ENCODE measurements around the gene CHAMP1. TPM values are rescaled to one million over a fixed set of nuclear protein-coding genes. Genes with fewer than 3 reads are reported as not detected.

The CHAMP1 gene
- total RNA-seq, 2 donors from 2014 or later: 34.6 to 36.1 TPM

- H3K9me3 ChIP-seq (ENCODE audit: control insufficient read depth, low read length): peaks cover 24% of the 10 kb centered on the region
- TF ChIP-seq CTCF (conservative IDR thresholded peaks at IDR 0.05): no peak
- no peaks in the 10 kb centered on the region for H3K27me3 Mint-ChIP-seq (ENCODE audit: insufficient read depth)
- H3K27ac Mint-ChIP-seq: no peak overlapping the region
- H3K36me3 Mint-ChIP-seq (ENCODE audit: low read depth): peaks cover 80% of the 10 kb centered on the region
- peaks cover 85% of the 10 kb centered on the region for H3K36me3 ChIP-seq (ENCODE audit: control insufficient read depth, insufficient read depth, low read length)
- peaks cover 2% of the 10 kb centered on the region for H3K4me1 ChIP-seq (ENCODE audit: control insufficient read depth, insufficient read depth, low read length)
- no peaks in the 10 kb centered on the region for H3K27me3 ChIP-seq (ENCODE audit: control insufficient read depth, insufficient read depth, low read length, poor library complexity, severe bottlenecking)
- H3K4me1 Mint-ChIP-seq: peaks cover 14% of the 10 kb centered on the region
- H3K4me3 ChIP-seq (ENCODE audit: low read length): no peak overlapping the region
- no peak overlapping the region for H3K9ac ChIP-seq (ENCODE audit: extremely low read depth, low read length, poor library complexity, severe bottlenecking)
- peaks cover 7% of the 10 kb centered on the region for H3K9me3 Mint-ChIP-seq
- no peak overlapping the region for H3K4me3 Mint-ChIP-seq
- no peak overlapping the region for H3K27ac ChIP-seq (ENCODE audit: low read depth, low read length)
- 94 to 98% methylated on average over 3 to 5 of the region's 5 CpGs for WGBS, 2 experiments (ENCODE audit: insufficient coverage in 1 of 2, insufficient read length in 1 of 2)
- DNase-seq: no peak
These were observed 48.1 kb upstream of the CHAMP1 start for GRCh38 chr13:114266241-114266640.

GRCh38 chr13:114268344-114269280, 45.7 kb upstream of the CHAMP1 start:
- no peak overlapping the region for H3K27ac ChIP-seq (ENCODE audit: low read depth, low read length)
- Mint-ChIP-seq H3K9me3 (peaks cover 7% of the 10 kb centered on the region), H3K4me3 (no peak overlapping the region), H3K4me1 (no peaks in the 10 kb centered on the region), H3K36me3 (ENCODE audit: low read depth) (peaks cover 82% of the 10 kb centered on the region), H3K27me3 (ENCODE audit: insufficient read depth) (no peaks in the 10 kb centered on the region), H3K27ac (no peak overlapping the region)
- H3K4me3 ChIP-seq (ENCODE audit: low read length): no peak overlapping the region
- WGBS, 2 experiments (ENCODE audit: insufficient coverage in 1 of 2, insufficient read length in 1 of 2): 97 to 100% methylated on average over 2 to 6 of the region's 6 CpGs
- H3K9ac ChIP-seq (ENCODE audit: extremely low read depth, low read length, poor library complexity, severe bottlenecking): no peak overlapping the region
- H3K36me3 ChIP-seq (ENCODE audit: control insufficient read depth, insufficient read depth, low read length): peaks cover 91% of the 10 kb centered on the region
- DNase-seq: no peak
- no peaks in the 10 kb centered on the region for H3K4me1 ChIP-seq (ENCODE audit: control insufficient read depth, insufficient read depth, low read length)
- H3K27me3 ChIP-seq (ENCODE audit: control insufficient read depth, insufficient read depth, low read length, poor library complexity, severe bottlenecking): no peaks in the 10 kb centered on the region
- peaks cover 24% of the 10 kb centered on the region for H3K9me3 ChIP-seq (ENCODE audit: control insufficient read depth, low read length)
- TF ChIP-seq CTCF (conservative IDR thresholded peaks at IDR 0.05): no peak

GRCh38 chr13:114269281-114269770, 45.0 kb upstream of the CHAMP1 start:
- WGBS, 2 experiments (ENCODE audit: insufficient coverage in 1 of 2, insufficient read length in 1 of 2): 97 to 100% methylated on average over 3 of the region's 4 CpGs
- no peaks in the 10 kb centered on the region for H3K4me1 Mint-ChIP-seq
- Histone ChIP-seq H3K27me3 (ENCODE audit: control insufficient read depth, insufficient read depth, low read length, poor library complexity, severe bottlenecking) (no peaks in the 10 kb centered on the region), H3K4me1 (ENCODE audit: control insufficient read depth, insufficient read depth, low read length) (no peaks in the 10 kb centered on the region), H3K9ac (ENCODE audit: extremely low read depth, low read length, poor library complexity, severe bottlenecking) (no peak overlapping the region), H3K36me3 (ENCODE audit: control insufficient read depth, insufficient read depth, low read length) (peaks cover 87% of the 10 kb centered on the region), H3K4me3 (ENCODE audit: low read length) (no peak overlapping the region), H3K9me3 (ENCODE audit: control insufficient read depth, low read length) (peaks cover 24% of the 10 kb centered on the region), H3K27ac (ENCODE audit: low read depth, low read length) (no peak overlapping the region)
- H3K27ac Mint-ChIP-seq: no peak overlapping the region
- no peaks in the 10 kb centered on the region for H3K27me3 Mint-ChIP-seq (ENCODE audit: insufficient read depth)
- H3K36me3 Mint-ChIP-seq (ENCODE audit: low read depth): peaks cover 81% of the 10 kb centered on the region
- H3K4me3 Mint-ChIP-seq: no peak overlapping the region
- TF ChIP-seq CTCF (conservative IDR thresholded peaks at IDR 0.05): no peak
- H3K9me3 Mint-ChIP-seq: peaks cover 7% of the 10 kb centered on the region
- no peak for DNase-seq
